Ovary (tissue), 3 donors: ENCODE measurements around the gene DDAH2.

Source experiments
- POLR2A ChIP-seq: fragments of 450-650 bp; IDR thresholded peaks from one replicate; pipeline ENCODE4 v1.6.1; 2017; ENCODE audit warnings: antibody characterized with exemption, mild to moderate bottlenecking, moderate library complexity
- TF ChIP-seq, protein P1 (sequence below), 3 donors: fragments of 450-650 bp in 2 of 3; fragments of 200-600 bp in 1 of 3; IDR thresholded peaks; one replicate each; pipeline versions ENCODE4 v1.5.1 to v1.8.0; 2016 to 2022; ENCODE audit warnings: antibody characterized with exemption in 3 of 3, mild to moderate bottlenecking in 1 of 3
- donor health status: DM: no; HTN: no; CAD: no.

DNA sequence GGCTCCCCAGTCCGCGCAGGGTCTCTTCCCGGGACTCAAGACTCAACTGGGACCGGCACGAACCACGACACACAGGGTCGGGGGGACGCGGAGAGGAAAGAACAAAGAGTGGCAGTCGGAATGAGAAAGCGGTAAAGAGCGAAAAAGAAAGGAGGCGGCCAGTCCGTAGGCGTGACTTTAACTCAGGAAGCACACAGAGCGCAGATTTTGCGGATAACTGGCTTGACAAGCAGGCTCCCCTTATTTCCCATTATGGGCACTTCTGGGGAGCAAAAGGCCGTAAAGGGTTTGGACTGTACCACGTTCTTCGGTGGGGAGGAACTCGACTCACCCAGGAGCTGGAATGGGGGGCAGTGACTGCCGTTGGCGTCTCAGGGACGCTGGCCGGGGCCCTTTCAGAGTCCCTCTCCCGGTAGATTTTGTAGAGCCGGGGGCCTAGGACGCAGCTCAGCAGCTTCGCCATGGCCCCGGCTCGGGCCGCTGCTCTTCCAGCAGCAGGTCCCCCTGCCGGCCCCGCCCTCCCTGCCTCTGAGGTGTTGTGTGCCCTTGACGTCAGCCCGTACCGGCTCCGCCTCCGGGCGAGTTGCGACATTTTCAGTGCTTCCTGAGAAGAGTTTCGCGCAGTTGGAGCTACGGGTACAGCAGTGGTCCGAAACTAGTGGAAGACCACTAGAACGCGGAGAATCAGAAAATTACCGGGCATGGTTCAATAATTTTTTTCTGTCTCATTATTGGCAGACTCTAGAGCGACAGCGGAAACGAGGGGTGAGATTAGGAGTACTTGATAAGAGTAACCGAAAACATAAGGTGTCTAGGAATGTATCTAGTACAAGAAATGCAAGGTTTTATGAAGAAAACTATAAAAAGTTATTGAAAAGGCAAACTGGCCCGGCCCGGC, 26.0 kb downstream of the DDAH2 start, which contains the start of gene ABHD16A:
- peak; percentile 98 for TF ChIP-seq POLR2A
- TF ChIP-seq, protein P1, sequence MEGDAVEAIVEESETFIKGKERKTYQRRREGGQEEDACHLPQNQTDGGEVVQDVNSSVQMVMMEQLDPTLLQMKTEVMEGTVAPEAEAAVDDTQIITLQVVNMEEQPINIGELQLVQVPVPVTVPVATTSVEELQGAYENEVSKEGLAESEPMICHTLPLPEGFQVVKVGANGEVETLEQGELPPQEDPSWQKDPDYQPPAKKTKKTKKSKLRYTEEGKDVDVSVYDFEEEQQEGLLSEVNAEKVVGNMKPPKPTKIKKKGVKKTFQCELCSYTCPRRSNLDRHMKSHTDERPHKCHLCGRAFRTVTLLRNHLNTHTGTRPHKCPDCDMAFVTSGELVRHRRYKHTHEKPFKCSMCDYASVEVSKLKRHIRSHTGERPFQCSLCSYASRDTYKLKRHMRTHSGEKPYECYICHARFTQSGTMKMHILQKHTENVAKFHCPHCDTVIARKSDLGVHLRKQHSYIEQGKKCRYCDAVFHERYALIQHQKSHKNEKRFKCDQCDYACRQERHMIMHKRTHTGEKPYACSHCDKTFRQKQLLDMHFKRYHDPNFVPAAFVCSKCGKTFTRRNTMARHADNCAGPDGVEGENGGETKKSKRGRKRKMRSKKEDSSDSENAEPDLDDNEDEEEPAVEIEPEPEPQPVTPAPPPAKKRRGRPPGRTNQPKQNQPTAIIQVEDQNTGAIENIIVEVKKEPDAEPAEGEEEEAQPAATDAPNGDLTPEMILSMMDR (IDR thresholded peaks at IDR 0.05) = peak in 2 of 3 donors; percentile 19 to 35
